NCI-H526 (cell line): Measurements from ENCODE around the gene EGR4.
A peak's percentile ranks its signal among the peaks of the same experiment; 100 is the strongest.

ENCODE experiments used
- DNase-seq, 2 experiments: peaks; one replicate each; lab custom pipeline; 2025; lab: John Stamatoyannopoulos, UW

Gene EGR4

GRCh38 chr2:73290049-73290839, 3.1 kb downstream of the EGR4 start:
- peak; percentile 36 to 84 for DNase-seq

GRCh38 chr2:73289304-73289703, 4.0 kb downstream of the EGR4 start:
- peak in 1 of 2 experiments; percentile 3 for DNase-seq

DNA sequence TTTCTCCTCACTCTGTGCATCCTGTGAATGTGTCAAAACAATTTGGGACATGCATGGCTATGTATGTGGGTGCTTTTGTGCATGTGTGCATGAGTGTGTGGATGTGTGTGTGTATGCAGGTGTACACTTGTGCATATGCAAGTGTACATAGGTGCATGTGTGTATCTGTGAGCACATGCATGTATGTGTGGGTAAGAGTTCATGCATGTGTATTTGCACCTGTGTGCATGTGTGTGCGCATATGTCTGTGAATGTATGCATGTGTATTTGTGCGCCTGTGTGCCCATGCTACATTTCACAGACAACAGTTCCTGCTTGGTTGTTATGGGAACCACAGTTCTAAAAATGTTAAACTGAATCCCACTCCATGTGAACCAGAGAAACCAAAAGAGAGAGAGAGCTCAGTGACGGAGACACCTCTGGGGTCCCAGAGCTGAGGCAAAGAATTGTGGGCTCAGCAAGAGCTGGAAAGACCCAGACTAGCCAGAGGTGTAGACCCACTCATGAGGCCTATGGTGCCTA, 7.2 kb downstream of the EGR4 start:
- no peak for DNase-seq

DNA sequence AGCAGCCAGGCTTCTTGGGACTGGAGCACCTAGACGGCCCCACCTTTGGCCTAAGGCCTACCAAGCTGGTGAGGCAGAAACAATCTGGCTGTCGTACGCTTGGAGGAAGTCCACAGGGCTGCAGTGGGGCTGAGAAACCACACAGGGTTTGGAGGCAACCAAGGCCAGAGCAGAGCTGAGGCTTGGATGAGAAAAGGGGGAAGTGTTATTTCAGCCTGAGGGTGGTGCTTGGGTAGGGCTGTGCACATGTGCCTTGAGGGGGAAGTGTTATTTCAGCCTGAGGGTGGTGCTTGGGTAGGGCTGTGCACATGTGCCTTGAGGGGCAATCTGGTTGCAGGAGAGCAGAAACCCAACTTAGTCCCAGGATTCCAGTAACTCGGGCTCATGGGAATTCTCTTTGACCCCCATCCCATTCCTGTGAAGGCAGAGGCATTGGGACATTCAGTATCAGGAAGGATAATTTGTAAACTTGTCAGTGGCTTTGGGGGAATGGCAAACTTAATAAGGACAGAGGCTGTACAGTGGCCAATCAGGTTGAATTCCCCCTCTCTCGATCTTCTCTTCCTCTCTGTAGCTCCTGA, 8.1 kb downstream of the EGR4 start:
- no peak for DNase-seq

- peak; percentile 39 to 78 for DNase-seq
Measured at GRCh38 chr2:73284296-73285158, 8.8 kb downstream of the EGR4 start, which contains the start of gene FBXO41. FBXO41 (minus strand) TSS chr2:73284478; CDS start chr2:73269630, 14,848 bp downstream.

GRCh38 chr2:73283545-73284295, 9.6 kb downstream of the EGR4 start:
- peak; percentile 38 to 72 for DNase-seq

DNA sequence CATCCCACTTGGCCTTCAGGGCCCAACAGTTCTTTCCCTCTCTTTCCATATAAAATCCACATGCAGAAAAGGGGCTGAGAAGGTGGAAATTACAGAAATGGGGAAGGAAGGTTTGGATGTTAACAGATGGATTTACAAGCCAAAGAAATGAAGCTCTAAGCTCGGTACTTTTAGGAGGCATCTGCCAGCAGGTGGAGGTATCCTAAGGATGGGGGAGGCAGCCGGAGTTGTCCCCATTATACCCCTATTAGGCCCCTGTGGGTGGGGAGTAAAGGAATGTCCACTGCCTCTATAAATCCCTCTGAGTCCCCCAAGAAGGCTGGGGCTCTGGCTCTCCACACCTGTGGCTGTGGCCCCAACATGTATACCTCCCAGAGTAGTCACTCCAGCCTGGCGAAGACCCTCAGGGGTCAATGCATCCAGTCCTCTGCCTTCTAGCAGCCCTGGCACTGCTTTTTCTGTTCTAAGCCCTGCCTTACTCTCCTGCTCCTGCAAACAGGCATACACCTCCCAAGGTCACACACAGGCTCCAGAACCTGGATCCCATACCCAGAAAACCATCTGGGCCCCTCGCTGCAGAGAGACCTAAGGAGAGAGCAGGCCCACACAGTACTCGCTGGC, 10.3 kb downstream of the EGR4 start:
- DNase-seq = no peak

DNA sequence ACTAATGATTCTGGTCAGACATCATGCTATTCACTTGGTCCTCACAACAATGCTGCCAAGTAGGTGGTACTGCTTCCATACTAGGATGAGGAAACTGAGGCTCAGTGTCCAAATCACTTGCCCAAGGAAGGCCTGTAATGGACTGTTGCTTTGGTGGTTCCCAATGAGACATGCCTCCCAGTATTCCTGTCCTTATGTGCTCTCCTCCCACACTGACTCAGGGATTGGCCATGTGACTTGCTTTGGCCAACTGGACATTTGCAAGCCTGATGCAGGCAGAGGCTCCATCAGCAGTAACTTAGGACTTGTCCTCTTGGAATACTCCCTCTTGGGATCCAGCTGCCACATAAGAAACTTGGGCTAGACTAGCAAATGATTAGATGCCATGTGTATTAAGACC, 12.1 kb downstream of the EGR4 start:
- no peak for DNase-seq

GRCh38 chr2:73279852-73280251, 13.5 kb downstream of the EGR4 start:
- no peak for DNase-seq

DNA sequence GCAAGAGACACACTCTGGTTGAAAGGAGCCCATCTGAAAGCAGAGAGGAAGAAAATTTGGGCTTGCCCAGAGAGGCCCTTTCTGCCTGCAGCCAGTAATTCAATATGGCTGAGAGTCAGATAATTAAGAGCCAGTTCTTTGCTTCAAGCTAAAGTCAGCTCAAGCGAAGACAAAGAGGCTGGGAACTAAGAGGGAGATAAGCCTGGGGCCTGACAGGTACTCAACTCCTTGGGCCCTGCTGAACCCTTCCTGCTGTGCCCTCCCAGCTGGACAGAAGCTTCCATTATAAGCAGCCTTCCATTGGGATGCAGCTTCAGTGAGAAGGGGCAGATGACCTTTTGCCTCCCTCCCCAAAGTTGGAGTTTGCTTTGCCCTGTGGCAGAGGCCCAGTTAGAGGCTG, 21.1 kb downstream of the EGR4 start:
- no peak for DNase-seq

- no peak for DNase-seq
Measured at GRCh38 chr2:73269686-73270465, 23.5 kb downstream of the EGR4 start.

- DNase-seq = peak; percentile 68 to 92
Measured at GRCh38 chr2:73268830-73269685, 24.3 kb downstream of the EGR4 start.

- no peak for DNase-seq
Measured at GRCh38 chr2:73268366-73268829, 24.9 kb downstream of the EGR4 start.

DNA sequence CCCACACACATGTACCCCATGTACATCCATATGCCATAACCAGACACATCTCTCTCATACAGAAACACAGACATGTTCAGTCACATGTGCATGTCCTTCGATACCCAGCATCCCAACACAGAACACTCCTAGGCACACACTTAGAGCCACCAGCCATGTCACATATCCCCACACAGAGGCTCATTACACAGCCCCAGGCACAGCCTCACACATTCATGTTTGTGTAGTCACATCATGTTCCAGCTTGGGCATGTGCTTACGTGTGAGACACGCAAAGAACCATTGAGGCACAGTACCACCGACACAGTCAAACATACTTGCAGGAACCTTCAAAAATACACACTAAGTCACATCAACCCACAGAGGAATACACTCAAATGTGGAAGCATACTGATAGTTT, 26.3 kb downstream of the EGR4 start:
- DNase-seq = no peak

GRCh38 chr2:73266061-73266901, 27.1 kb downstream of the EGR4 start:
- DNase-seq = peak in 1 of 2 experiments; percentile 33

GRCh38 chr2:73265298-73266060, 27.9 kb downstream of the EGR4 start:
- DNase-seq = no peak

DNA sequence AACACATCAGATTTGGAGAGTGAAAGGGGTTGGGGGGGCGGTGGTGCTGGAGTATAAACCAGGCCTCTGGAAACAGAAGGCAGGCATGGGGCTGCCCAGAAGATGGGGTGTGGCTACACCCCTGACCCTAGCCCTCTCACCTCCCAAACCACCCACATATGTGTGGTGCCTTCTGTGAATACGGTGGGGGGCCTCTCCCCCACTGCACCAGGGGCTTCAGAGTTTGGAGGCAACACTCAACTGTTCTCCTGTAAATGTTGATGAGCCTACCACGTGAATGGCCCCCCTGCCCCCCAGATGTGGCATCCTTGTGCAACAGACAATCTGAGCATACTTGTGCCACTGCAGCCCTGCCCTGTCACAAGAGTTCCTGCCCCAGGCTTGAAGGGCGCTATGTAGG, 28.6 kb downstream of the EGR4 start:
- DNase-seq = no peak

DNA sequence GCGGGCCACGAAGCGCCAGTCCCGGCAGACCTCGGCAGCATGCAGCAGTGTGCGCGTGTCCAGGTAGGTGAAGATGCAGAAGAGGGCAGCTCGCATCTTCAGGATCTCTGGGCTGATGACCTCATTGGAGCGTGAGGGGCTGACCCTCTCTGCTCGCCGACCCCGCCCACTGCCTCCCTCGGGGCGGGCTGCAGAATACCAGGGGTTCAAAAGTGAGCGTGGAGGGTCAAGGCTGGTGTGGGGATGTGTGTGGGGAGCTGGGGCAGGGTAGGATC, 29.1 kb downstream of the EGR4 start:
- no peak for DNase-seq
